ENCODE results near the gene PER2.

Gene PER2

GRCh38 chr2:238267884-238268680, 20.3 kb downstream of the PER2 start:
- DNase-seq (ENCODE audit: low read depth in 2 of 2) = no peak

- DNase-seq (ENCODE audit: low read depth in 2 of 2) = no peak
These were observed 21.1 kb downstream of the PER2 start for GRCh38 chr2:238267341-238267710.

GRCh38 chr2:238265605-238266004, 22.8 kb downstream of the PER2 start:
- DNase-seq (ENCODE audit: low read depth in 2 of 2) = no peak

GRCh38 chr2:238264072-238264460, 24.3 kb downstream of the PER2 start:
- no peak for DNase-seq (ENCODE audit: low read depth in 2 of 2)

GRCh38 chr2:238263204-238264071, 25.0 kb downstream of the PER2 start:
- peak in 1 of 2 donors; percentile 49 for DNase-seq (ENCODE audit: low read depth in 2 of 2)

GRCh38 chr2:238262496-238263122, 25.8 kb downstream of the PER2 start:
- DNase-seq (ENCODE audit: low read depth in 2 of 2) = no peak

GRCh38 chr2:238261718-238262375, 26.6 kb downstream of the PER2 start:
- no peak for DNase-seq (ENCODE audit: low read depth in 2 of 2)

GRCh38 chr2:238260883-238261282, 27.5 kb downstream of the PER2 start:
- no peak for DNase-seq (ENCODE audit: low read depth in 2 of 2)

GRCh38 chr2:238259061-238260020, 29.1 kb downstream of the PER2 start:
- no peak for DNase-seq (ENCODE audit: low read depth in 2 of 2)

GRCh38 chr2:238257786-238258700, 30.4 kb downstream of the PER2 start:
- DNase-seq (ENCODE audit: low read depth in 2 of 2) = no peak

- DNase-seq (ENCODE audit: low read depth in 2 of 2) = peak in 1 of 2 donors; percentile 40
These were observed 31.8 kb downstream of the PER2 start for GRCh38 chr2:238256594-238257104.

- DNase-seq (ENCODE audit: low read depth in 2 of 2) = no peak
These were observed 32.3 kb downstream of the PER2 start for GRCh38 chr2:238256111-238256510.

GRCh38 chr2:238255636-238256035, 32.8 kb downstream of the PER2 start:
- no peak for DNase-seq (ENCODE audit: low read depth in 2 of 2)

- DNase-seq (ENCODE audit: low read depth in 2 of 2) = no peak
These were observed 33.3 kb downstream of the PER2 start for GRCh38 chr2:238255151-238255551.

- no peak for DNase-seq (ENCODE audit: low read depth in 2 of 2)
These were observed 34.2 kb downstream of the PER2 start for GRCh38 chr2:238254095-238254723.

GRCh38 chr2:238252766-238253630, 35.4 kb downstream of the PER2 start:
- DNase-seq (ENCODE audit: low read depth in 2 of 2) = no peak

GRCh38 chr2:238251986-238252385, 36.4 kb downstream of the PER2 start:
- DNase-seq (ENCODE audit: low read depth in 2 of 2) = no peak

- DNase-seq (ENCODE audit: low read depth in 2 of 2) = no peak
These were observed 37.1 kb downstream of the PER2 start for GRCh38 chr2:238251331-238251730.

Measured in stimulated activated CD8-positive, alpha-beta memory T cell treated with anti-CD3 and anti-CD28 coated beads, Interleukin-2, amount 100 ng/mL, for 1 hour (primary cell).